ENCODE data around the gene LRP6. TPM values are rescaled to one million over a fixed set of nuclear protein-coding genes. Genes with fewer than 3 reads are reported as not detected.

LRP6 gene
- total and polyA plus RNA-seq, 2 of the 8 experiments (the other 6 are each of a cell fraction or from before 2014, with no cell fraction given), result 53.6 to 73.2 TPM

- Histone ChIP-seq H3K79me2 (ENCODE audit: control insufficient read depth in 1 of 2, insufficient read depth in 2 of 2, low read length in 2 of 2) (no peaks in the 10 kb centered on the region), H4K8ac (ENCODE audit: extremely low read depth, insufficient read depth, low read length) (no peak overlapping the region), H4K91ac (replicated peaks; ENCODE audit: insufficient read length, low read length) (no peak overlapping the region), H2BK120ac (replicated peaks; ENCODE audit: low read depth, low read length) (no peak overlapping the region), H3K14ac (ENCODE audit: insufficient read length) (no peak overlapping the region), H3K36me3 (ENCODE audit: control insufficient read depth in 2 of 4, insufficient read depth in 4 of 4, low read length in 3 of 4) (no peaks in the 10 kb centered on the region; a peak in 1 of 8 replicates), H3K4me3 (ENCODE audit: extremely low read depth in 1 of 4, insufficient read depth in 2 of 4, low read depth in 3 of 4, low read length in 4 of 4) (no peak overlapping the region), H3K4me2 (ENCODE audit: insufficient read depth in 1 of 2, low read depth in 2 of 2, low read length in 2 of 2) (no peak overlapping the region), H3K27ac (ENCODE audit: low read depth, low read length) (no peak overlapping the region), H4K20me1 (replicated peaks in 1 of 2; ENCODE audit: control insufficient read depth in 1 of 2, insufficient read depth in 2 of 2, low read length in 2 of 2) (no peaks in the 10 kb centered on the region), H3K27me3 (replicated peaks in 1 of 4; ENCODE audit: control insufficient read depth in 3 of 4, extremely low read depth in 1 of 4, insufficient read depth in 3 of 4, low read length in 3 of 4) (no peaks in the 10 kb centered on the region), H2BK5ac (ENCODE audit: low read depth, low read length) (no peak overlapping the region), H2AFZ (ENCODE audit: low read length) (no peak overlapping the region), H2BK12ac (ENCODE audit: low read depth, low read length) (no peak overlapping the region), H3K56ac (replicated peaks; ENCODE audit: insufficient read length, low read depth, low read length) (no peak overlapping the region), H3K23me2 (ENCODE audit: low read depth, low read length) (no peaks in the 10 kb centered on the region; the same call in 1 of the 2 replicates), H4K5ac (ENCODE audit: insufficient read length, low read depth, low read length) (no peak overlapping the region), H2BK20ac (ENCODE audit: low read length) (no peak overlapping the region), H3K79me1 (ENCODE audit: low read depth, low read length) (no peaks in the 10 kb centered on the region), H3K23ac (ENCODE audit: insufficient read length) (no peak overlapping the region), H3K18ac (ENCODE audit: extremely low read depth, low read length) (no peak overlapping the region), H2AK5ac (ENCODE audit: low read depth, low read length) (no peak overlapping the region), H3K9me3 (ENCODE audit: insufficient read depth in 2 of 2, low read depth in 1 of 2, low read length in 1 of 2) (peaks cover 0 to 2% of the 10 kb centered on the region in 2 experiments; a peak in 1 of 4 replicates), H3K4ac (replicated peaks; ENCODE audit: insufficient read length, low read depth, low read length) (no peak overlapping the region), H2BK15ac (ENCODE audit: low read length) (no peak overlapping the region), H3K4me1 (replicated peaks in 1 of 4; ENCODE audit: control insufficient read depth in 3 of 4, insufficient read depth in 4 of 4, low read length in 3 of 4) (no peaks in the 10 kb centered on the region), H3K9ac (replicated peaks in 1 of 4; ENCODE audit: extremely low read depth in 1 of 4, low read depth in 3 of 4, low read length in 3 of 4) (no peak overlapping the region)
- DNase-seq (ENCODE audit: low read depth in 1 of 2, low spot score in 2 of 2), result no peak
- FAIRE-seq, result no peak
- ChIA-PET POLR2A (ENCODE audit: partially characterized antibody) (interaction anchor here (1.9 kb wide), 1 partner anchor 10 kb away, joined by 8 read pairs; no protein-coding TSS in a partner anchor), CTCF (ENCODE audit: partially characterized antibody) (interaction anchor here (1.5 kb wide), 1 partner anchor 219 kb away, joined by 3 read pairs; no protein-coding TSS in a partner anchor)
- TF ChIP-seq CTCF (IDR thresholded peaks at IDR 0.05; ENCODE audit: control extremely low read depth in 1 of 3, insufficient read depth in 1 of 3, low read depth in 1 of 3, low read length in 3 of 3), result no peak
- no peak for TF ChIP-seq JUND (IDR thresholded peaks at IDR 0.05; ENCODE audit: low read length)
- TF ChIP-seq E2F6 (IDR thresholded peaks at IDR 0.05), result no peak
- TF ChIP-seq PHF8 (conservative IDR thresholded peaks at IDR 0.05; ENCODE audit: low read depth, low read length), result no peak
- no peak for TF ChIP-seq HDAC6 (IDR thresholded peaks at IDR 0.05; ENCODE audit: low read depth, low read length)
- WGBS, 2 experiments (ENCODE audit: extremely low coverage in 1 of 2, insufficient coverage in 1 of 2, insufficient read length in 1 of 2, insufficient replicate concordance in 2 of 2, low coverage in 1 of 2, low lambda C conversion rate in 2 of 2, missing lambda C conversion rate in 1 of 2), result 90% methylated on average over 1 of the region's 1 CpG; no CpG with 5 or more reads in 1 of the 2 experiments
These were observed 158.3 kb downstream of the LRP6 start for GRCh38 chr12:12108441-12109058.

Data from H1 (cell line).